Measurements from ENCODE around the gene EFEMP1.
A peak's percentile ranks its signal among the peaks of the same experiment; 100 is the strongest.

Gene EFEMP1

GRCh38 chr2:55929476-55929875 is 5.9 kb upstream of the EFEMP1 start:
- no peak for DNase-seq

- no peak for DNase-seq
Measured at GRCh38 chr2:55926974-55927373, 3.4 kb upstream of the EFEMP1 start.

- no peak for DNase-seq
Measured at GRCh38 chr2:55926246-55926645, 2.7 kb upstream of the EFEMP1 start.

- DNase-seq, result peak; percentile 30
Measured at GRCh38 chr2:55923982-55924321, 370 bp upstream of the EFEMP1 start.

GRCh38 chr2:55922291-55922907 is 1.2 kb downstream of the EFEMP1 start:
- no peak for DNase-seq

GRCh38 chr2:55919574-55919973 is 4.0 kb downstream of the EFEMP1 start:
- no peak for DNase-seq

- no peak for DNase-seq
Measured at GRCh38 chr2:55918856-55919255, 4.7 kb downstream of the EFEMP1 start.

GRCh38 chr2:55917713-55918390 is 5.7 kb downstream of the EFEMP1 start:
- no peak for DNase-seq

- DNase-seq, result no peak
Measured at GRCh38 chr2:55917117-55917516, 6.5 kb downstream of the EFEMP1 start.

- DNase-seq, result no peak
Measured at GRCh38 chr2:55916473-55917049, 7.0 kb downstream of the EFEMP1 start.

- DNase-seq, result no peak
Measured at GRCh38 chr2:55914786-55915185, 8.8 kb downstream of the EFEMP1 start.

- no peak for DNase-seq
Measured at GRCh38 chr2:55912926-55913325, 10.7 kb downstream of the EFEMP1 start.

- no peak for DNase-seq
Measured at GRCh38 chr2:55910077-55910476, 13.5 kb downstream of the EFEMP1 start.

- no peak for DNase-seq
Measured at GRCh38 chr2:55907686-55908085, 15.9 kb downstream of the EFEMP1 start.

- no peak for DNase-seq
Measured at GRCh38 chr2:55906993-55907392, 16.6 kb downstream of the EFEMP1 start.

- no peak for DNase-seq
Measured at GRCh38 chr2:55903727-55904126, 19.9 kb downstream of the EFEMP1 start.

GRCh38 chr2:55902971-55903370 is 20.6 kb downstream of the EFEMP1 start:
- no peak for DNase-seq

- no peak for DNase-seq
Measured at GRCh38 chr2:55902429-55902828, 21.2 kb downstream of the EFEMP1 start.

GRCh38 chr2:55901941-55902340 is 21.6 kb downstream of the EFEMP1 start:
- DNase-seq, result no peak

GRCh38 chr2:55901322-55901721 is 22.3 kb downstream of the EFEMP1 start:
- DNase-seq, result no peak

- DNase-seq, result no peak
Measured at GRCh38 chr2:55899881-55900280, 23.7 kb downstream of the EFEMP1 start.

- DNase-seq, result no peak
Measured at GRCh38 chr2:55898386-55899040, 25.1 kb downstream of the EFEMP1 start.

- DNase-seq, result no peak
Measured at GRCh38 chr2:55896633-55897032, 26.9 kb downstream of the EFEMP1 start.

GRCh38 chr2:55894720-55895119 is 28.9 kb downstream of the EFEMP1 start:
- DNase-seq, result no peak

Data from NCI-H2227 treated with DMSO at 0.1 percent for 48 hours (cell line).